ENCODE data around the gene DCP1A.

DCP1A gene

DNA sequence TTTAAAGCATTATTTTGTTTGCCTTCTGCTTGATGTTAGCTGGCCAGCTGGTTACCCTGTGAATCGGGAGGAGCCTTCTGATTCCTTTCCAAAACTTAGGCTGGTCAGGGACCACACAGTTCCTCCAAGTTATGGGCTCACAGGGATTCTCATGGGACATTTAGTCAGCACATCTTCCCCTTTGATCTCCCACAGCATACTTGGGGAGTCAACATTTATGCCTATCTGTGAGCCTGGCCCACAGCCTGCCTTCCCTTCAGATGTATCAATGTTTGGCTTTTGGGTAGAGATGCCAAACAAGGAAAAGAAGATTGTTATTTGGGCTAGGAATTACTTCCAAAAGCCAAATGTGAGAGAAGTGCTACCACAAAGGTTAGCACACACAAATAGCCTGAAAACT lies 32.6 kb upstream of the DCP1A start:
- Histone ChIP-seq H4K8ac (ENCODE audit: low read length) (no peak overlapping the region), H3K79me1 (replicated peaks; ENCODE audit: low read length, poor library complexity, severe bottlenecking) (no peaks in the 10 kb centered on the region), H3K4me2 (ENCODE audit: low read length, poor library complexity, severe bottlenecking) (no peak overlapping the region), H3K23ac (ENCODE audit: low read length in 2 of 2) (no peak overlapping the region), H3K18ac (ENCODE audit: low read depth in 1 of 2, low read length in 2 of 2) (no peak overlapping the region), H2BK15ac (ENCODE audit: low read depth, poor library complexity, severe bottlenecking) (no peak overlapping the region), H3K14ac (ENCODE audit: low read length in 2 of 2) (no peak overlapping the region), H3K27ac (ENCODE audit: low read length, poor library complexity, severe bottlenecking) (no peak overlapping the region), H2AK5ac (ENCODE audit: low read length, severe bottlenecking) (no peak overlapping the region), H2BK5ac (ENCODE audit: low read depth, low read length, poor library complexity, severe bottlenecking) (no peak overlapping the region), H3K4me1 (ENCODE audit: control insufficient read depth, insufficient read depth, low read depth, low read length) (no peaks in the 10 kb centered on the region), H2AFZ (ENCODE audit: low read depth, low read length) (no peak overlapping the region), H2BK12ac (ENCODE audit: low read length in 2 of 2) (no peak overlapping the region), H3K27me3 (ENCODE audit: control insufficient read depth in 1 of 2, insufficient read depth in 1 of 2, low read length in 2 of 2) (no peaks in the 10 kb centered on the region), H3K4me3 (ENCODE audit: insufficient read depth in 1 of 2, low read depth in 1 of 2, low read length in 2 of 2) (no peak overlapping the region), H4K91ac (ENCODE audit: low read length) (no peak overlapping the region), H3K36me3 (ENCODE audit: control insufficient read depth in 1 of 2, insufficient read depth in 2 of 2, low read depth in 1 of 2, low read length in 2 of 2) (no peaks in the 10 kb centered on the region), H3K4ac (ENCODE audit: low read depth in 1 of 2, low read length in 2 of 2) (no peak overlapping the region), H2BK120ac (ENCODE audit: low read depth, low read length) (no peak overlapping the region), H3K9ac (ENCODE audit: low read length) (no peak overlapping the region), H3K9me3 (ENCODE audit: control insufficient read depth, low read length) (no peaks in the 10 kb centered on the region)
- WGBS = 76% methylated on average over 1 of the region's 1 CpG
- no peak for DNase-seq

DNA sequence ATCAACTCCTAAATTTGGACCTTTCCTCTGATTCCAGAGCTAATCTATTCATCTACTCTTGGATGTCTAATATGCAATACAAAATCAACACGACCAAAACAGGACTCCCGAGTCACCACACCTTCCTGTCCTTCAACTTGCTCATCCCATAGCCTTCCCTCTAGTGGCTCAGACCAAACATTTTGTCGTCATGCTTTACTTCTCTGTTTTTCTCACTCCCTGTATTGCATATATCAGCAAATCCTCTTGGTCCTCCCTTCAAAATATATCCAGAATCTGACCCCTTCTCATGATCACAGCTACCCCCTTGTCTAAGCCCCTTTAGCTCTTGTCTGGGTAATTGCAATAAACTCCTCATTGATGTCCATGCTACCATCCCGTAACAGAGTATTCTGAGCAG lies 30.5 kb upstream of the DCP1A start:
- no peak overlapping the region for H3K9ac ChIP-seq (ENCODE audit: low read length)
- no peak overlapping the region for H3K27ac ChIP-seq (ENCODE audit: low read length, poor library complexity, severe bottlenecking)
- H3K27me3 ChIP-seq (ENCODE audit: control insufficient read depth in 1 of 2, insufficient read depth in 1 of 2, low read length in 2 of 2) = peaks cover 0 to 3% of the 10 kb centered on the region in 2 experiments
- no peak overlapping the region for H4K8ac ChIP-seq (ENCODE audit: low read length)
- no peaks in the 10 kb centered on the region for H3K36me3 ChIP-seq (ENCODE audit: control insufficient read depth in 1 of 2, insufficient read depth in 2 of 2, low read depth in 1 of 2, low read length in 2 of 2)
- no peak overlapping the region for H2AFZ ChIP-seq (ENCODE audit: low read depth, low read length)
- H3K18ac ChIP-seq (ENCODE audit: low read depth in 1 of 2, low read length in 2 of 2) = no peak overlapping the region
- H3K4me1 ChIP-seq (ENCODE audit: control insufficient read depth, insufficient read depth, low read depth, low read length) = no peaks in the 10 kb centered on the region
- 60% methylated on average over 3 of the region's 4 CpGs for WGBS
- H3K4me3 ChIP-seq (ENCODE audit: insufficient read depth in 1 of 2, low read depth in 1 of 2, low read length in 2 of 2) = no peak overlapping the region
- DNase-seq = no peak
- no peak overlapping the region for H3K4me2 ChIP-seq (ENCODE audit: low read length, poor library complexity, severe bottlenecking)
- no peak overlapping the region for H2BK5ac ChIP-seq (ENCODE audit: low read depth, low read length, poor library complexity, severe bottlenecking)
- no peak overlapping the region for H3K14ac ChIP-seq (ENCODE audit: low read length in 2 of 2)
- no peaks in the 10 kb centered on the region for H3K79me1 ChIP-seq (replicated peaks; ENCODE audit: low read length, poor library complexity, severe bottlenecking)
- H3K23ac ChIP-seq (ENCODE audit: low read length in 2 of 2) = no peak overlapping the region
- H2BK12ac ChIP-seq (ENCODE audit: low read length in 2 of 2) = no peak overlapping the region
- H2BK120ac ChIP-seq (ENCODE audit: low read depth, low read length) = no peak overlapping the region
- H4K91ac ChIP-seq (ENCODE audit: low read length) = no peak overlapping the region
- no peaks in the 10 kb centered on the region for H3K9me3 ChIP-seq (ENCODE audit: control insufficient read depth, low read length)
- no peak overlapping the region for H2BK15ac ChIP-seq (ENCODE audit: low read depth, poor library complexity, severe bottlenecking)
- no peak overlapping the region for H3K4ac ChIP-seq (ENCODE audit: low read depth in 1 of 2, low read length in 2 of 2)
- H2AK5ac ChIP-seq (ENCODE audit: low read length, severe bottlenecking) = no peak overlapping the region

DNA sequence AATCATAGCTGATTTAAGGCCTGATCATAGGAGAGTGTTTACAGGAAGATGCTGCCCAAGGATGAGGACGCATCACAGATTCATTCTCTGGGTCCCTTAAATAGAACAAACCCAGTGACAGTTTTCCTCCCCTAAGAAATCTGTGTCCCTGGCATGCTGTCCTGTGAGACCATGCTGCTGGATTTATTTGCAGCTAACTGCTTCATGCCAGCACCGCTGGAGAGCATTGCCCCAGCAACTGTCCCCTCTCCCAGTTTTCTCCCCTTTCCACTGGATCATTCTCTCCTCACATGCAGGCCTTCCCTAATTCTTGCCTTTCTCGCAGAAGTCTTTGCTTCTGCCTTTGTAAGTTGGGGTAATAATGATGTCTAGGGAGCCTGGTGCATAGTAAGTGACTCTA lies 29.3 kb upstream of the DCP1A start:
- H3K23ac ChIP-seq (ENCODE audit: low read length in 2 of 2) = no peak overlapping the region
- 85% methylated on average over 3 of the region's 3 CpGs for WGBS
- H2BK5ac ChIP-seq (ENCODE audit: low read depth, low read length, poor library complexity, severe bottlenecking) = no peak overlapping the region
- no peak overlapping the region for H3K18ac ChIP-seq (ENCODE audit: low read depth in 1 of 2, low read length in 2 of 2)
- H3K4me3 ChIP-seq (ENCODE audit: insufficient read depth in 1 of 2, low read depth in 1 of 2, low read length in 2 of 2) = no peak overlapping the region
- no peak overlapping the region for H2AK5ac ChIP-seq (ENCODE audit: low read length, severe bottlenecking)
- no peaks in the 10 kb centered on the region for H3K4me1 ChIP-seq (ENCODE audit: control insufficient read depth, insufficient read depth, low read depth, low read length)
- H3K4me2 ChIP-seq (ENCODE audit: low read length, poor library complexity, severe bottlenecking) = no peak overlapping the region
- no peak overlapping the region for H3K4ac ChIP-seq (ENCODE audit: low read depth in 1 of 2, low read length in 2 of 2)
- H3K9ac ChIP-seq (ENCODE audit: low read length) = no peak overlapping the region
- no peak overlapping the region for H4K91ac ChIP-seq (ENCODE audit: low read length)
- H2AFZ ChIP-seq (ENCODE audit: low read depth, low read length) = no peak overlapping the region
- no peak overlapping the region for H2BK12ac ChIP-seq (ENCODE audit: low read length in 2 of 2)
- no peaks in the 10 kb centered on the region for H3K79me1 ChIP-seq (replicated peaks; ENCODE audit: low read length, poor library complexity, severe bottlenecking)
- peaks cover 0 to 13% of the 10 kb centered on the region in 2 experiments for H3K27me3 ChIP-seq (ENCODE audit: control insufficient read depth in 1 of 2, insufficient read depth in 1 of 2, low read length in 2 of 2)
- no peak overlapping the region for H4K8ac ChIP-seq (ENCODE audit: low read length)
- H2BK120ac ChIP-seq (ENCODE audit: low read depth, low read length) = no peak overlapping the region
- H3K14ac ChIP-seq (ENCODE audit: low read length in 2 of 2) = no peak overlapping the region
- no peak overlapping the region for H2BK15ac ChIP-seq (ENCODE audit: low read depth, poor library complexity, severe bottlenecking)
- H3K27ac ChIP-seq (ENCODE audit: low read length, poor library complexity, severe bottlenecking) = no peak overlapping the region
- H3K36me3 ChIP-seq (ENCODE audit: control insufficient read depth in 1 of 2, insufficient read depth in 2 of 2, low read depth in 1 of 2, low read length in 2 of 2) = no peaks in the 10 kb centered on the region
- no peaks in the 10 kb centered on the region for H3K9me3 ChIP-seq (ENCODE audit: control insufficient read depth, low read length)
- DNase-seq = no peak

DNA sequence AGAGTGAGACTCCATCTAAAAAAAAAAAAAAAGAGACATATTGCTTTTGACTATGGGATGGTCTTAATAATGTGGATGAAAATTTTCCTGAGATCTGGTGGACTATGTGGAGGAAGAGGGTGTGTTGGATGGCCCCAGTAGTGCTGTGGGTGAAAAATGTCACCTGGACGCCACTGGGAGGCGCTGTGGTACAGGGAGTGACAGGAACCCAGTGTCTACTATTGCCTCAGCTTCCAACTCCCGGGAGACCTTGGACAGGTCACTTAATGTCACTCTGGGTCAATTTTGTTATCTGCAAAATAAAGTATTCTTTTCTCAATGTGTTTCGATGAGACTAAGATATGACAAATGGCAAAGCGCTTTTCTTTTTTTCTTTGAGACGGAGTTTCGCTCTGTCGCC lies 27.7 kb upstream of the DCP1A start:
- Histone ChIP-seq H2BK12ac (ENCODE audit: low read length in 2 of 2) (no peak overlapping the region), H4K8ac (ENCODE audit: low read length) (no peak overlapping the region)

More for the DNA sequence above, 27.7 kb upstream of the DCP1A start:
- Histone ChIP-seq H4K91ac (ENCODE audit: low read length) (no peak overlapping the region), H3K4me3 (ENCODE audit: insufficient read depth in 1 of 2, low read depth in 1 of 2, low read length in 2 of 2) (no peak overlapping the region), H3K27ac (ENCODE audit: low read length, poor library complexity, severe bottlenecking) (no peak overlapping the region), H3K14ac (ENCODE audit: low read length in 2 of 2) (no peak overlapping the region), H3K4ac (ENCODE audit: low read depth in 1 of 2, low read length in 2 of 2) (no peak overlapping the region), H3K4me2 (ENCODE audit: low read length, poor library complexity, severe bottlenecking) (no peak overlapping the region), H2BK15ac (ENCODE audit: low read depth, poor library complexity, severe bottlenecking) (no peak overlapping the region), H2AFZ (ENCODE audit: low read depth, low read length) (no peak overlapping the region), H3K27me3 (ENCODE audit: control insufficient read depth in 1 of 2, insufficient read depth in 1 of 2, low read length in 2 of 2) (peaks cover 0 to 15% of the 10 kb centered on the region in 2 experiments), H3K23ac (ENCODE audit: low read length in 2 of 2) (no peak overlapping the region), H3K9me3 (ENCODE audit: control insufficient read depth, low read length) (no peaks in the 10 kb centered on the region), H3K18ac (ENCODE audit: low read depth in 1 of 2, low read length in 2 of 2) (no peak overlapping the region), H2BK120ac (ENCODE audit: low read depth, low read length) (no peak overlapping the region), H3K79me1 (replicated peaks; ENCODE audit: low read length, poor library complexity, severe bottlenecking) (no peaks in the 10 kb centered on the region), H3K4me1 (ENCODE audit: control insufficient read depth, insufficient read depth, low read depth, low read length) (no peaks in the 10 kb centered on the region), H2BK5ac (ENCODE audit: low read depth, low read length, poor library complexity, severe bottlenecking) (no peak overlapping the region), H3K36me3 (ENCODE audit: control insufficient read depth in 1 of 2, insufficient read depth in 2 of 2, low read depth in 1 of 2, low read length in 2 of 2) (no peaks in the 10 kb centered on the region), H2AK5ac (ENCODE audit: low read length, severe bottlenecking) (no peak overlapping the region), H3K9ac (ENCODE audit: low read length) (no peak overlapping the region)
- peak; percentile 49 for DNase-seq
- whole genome bisulfite sequencing = 57% methylated on average over 8 of the region's 8 CpGs
